ENCODE data around the gene S100A7A. TPM values are rescaled to one million over a fixed set of nuclear protein-coding genes. Genes with fewer than 3 reads are reported as not detected.

The S100A7A gene
- total RNA-seq (2014; rRNA removed; shearing (Covaris generic)) = not detected in 2 replicates

DNA sequence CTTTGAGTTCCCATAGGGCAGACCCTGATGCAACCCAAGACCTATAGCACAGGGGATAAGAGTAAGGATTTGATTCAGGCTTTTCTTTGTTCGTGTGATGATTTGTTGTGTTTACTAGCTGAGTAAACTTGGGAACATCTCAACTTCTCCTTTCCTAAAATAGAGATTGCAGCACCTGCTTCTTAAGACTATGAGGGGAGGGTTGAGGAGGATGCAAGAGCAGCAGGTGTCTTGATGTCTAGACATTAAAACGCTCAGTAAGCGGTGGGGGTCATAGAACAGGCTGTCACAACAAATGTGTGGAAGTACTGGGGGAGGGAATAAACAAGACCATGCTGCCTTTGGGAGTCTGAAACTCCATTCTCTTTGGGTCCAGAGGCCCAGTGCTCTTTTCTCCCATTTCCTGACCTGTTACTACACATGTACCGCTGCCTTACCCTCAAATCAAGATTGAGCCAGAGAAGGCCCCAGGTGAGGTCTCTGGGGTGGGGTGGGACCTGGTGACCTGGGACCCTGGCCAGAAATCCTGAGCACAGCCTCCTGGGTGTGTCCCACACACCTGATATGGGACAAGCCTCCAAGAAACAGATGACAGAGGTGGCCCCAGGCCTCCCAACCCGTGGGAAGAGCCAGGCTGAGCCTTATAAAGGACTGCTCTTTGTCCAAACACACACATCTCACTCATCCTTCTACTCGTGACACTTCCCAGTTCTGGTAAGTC is at the start of gene S100A7A:
S100A7A (plus strand) TSS at position 671 of the 721 bp plus-strand sequence. CDS start 1,563 bp downstream, outside the sequence.
- H3K4me3 ChIP-seq = no peak within 1 kb of the TSS
- DNase-seq (ENCODE audit: low read depth in 1 of 2, low spot score in 2 of 2) = peak in 1 of 2 experiments; percentile 20
- no peaks in the 10 kb centered on the region for H3K4me1 ChIP-seq (replicated peaks)
- H3K9me3 ChIP-seq (replicated peaks) = no peaks in the 10 kb centered on the region
- H3K36me3 ChIP-seq = no peaks in the 10 kb centered on the region
- H3K27me3 ChIP-seq (replicated peaks) = no peaks in the 10 kb centered on the region
- H3K27ac ChIP-seq = no peak within 1 kb of the TSS

DNA sequence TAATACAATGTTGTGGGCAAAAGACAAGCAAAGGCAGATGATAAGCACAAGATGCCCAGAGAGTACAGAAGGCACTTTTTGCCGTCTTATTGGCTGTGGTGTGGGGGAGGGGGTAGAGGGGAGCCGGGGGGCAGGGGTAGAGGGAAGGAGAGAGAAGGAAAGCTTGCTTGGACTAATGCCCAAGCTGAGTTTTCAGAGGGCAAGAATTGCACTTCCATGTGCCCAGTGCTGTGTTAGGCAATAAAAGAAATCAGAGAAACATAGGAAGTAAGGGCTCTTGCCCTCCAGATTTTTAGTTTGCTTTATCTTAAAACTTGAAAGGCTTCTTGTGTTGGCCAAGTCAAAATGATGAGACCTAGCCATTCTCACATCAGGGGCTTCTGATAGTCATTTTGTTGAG is 49.2 kb upstream of the S100A7A start:
- Histone ChIP-seq H3K36me3 (no peaks in the 10 kb centered on the region), H3K9me3 (replicated peaks) (no peaks in the 10 kb centered on the region; the same call in 1 of the 2 replicates), H3K27me3 (replicated peaks) (peaks cover 15% of the 10 kb centered on the region), H3K4me3 (no peak overlapping the region), H3K4me1 (replicated peaks) (no peaks in the 10 kb centered on the region), H3K27ac (no peak overlapping the region)
- no peak for DNase-seq (ENCODE audit: low read depth in 1 of 2, low spot score in 2 of 2)

DNA sequence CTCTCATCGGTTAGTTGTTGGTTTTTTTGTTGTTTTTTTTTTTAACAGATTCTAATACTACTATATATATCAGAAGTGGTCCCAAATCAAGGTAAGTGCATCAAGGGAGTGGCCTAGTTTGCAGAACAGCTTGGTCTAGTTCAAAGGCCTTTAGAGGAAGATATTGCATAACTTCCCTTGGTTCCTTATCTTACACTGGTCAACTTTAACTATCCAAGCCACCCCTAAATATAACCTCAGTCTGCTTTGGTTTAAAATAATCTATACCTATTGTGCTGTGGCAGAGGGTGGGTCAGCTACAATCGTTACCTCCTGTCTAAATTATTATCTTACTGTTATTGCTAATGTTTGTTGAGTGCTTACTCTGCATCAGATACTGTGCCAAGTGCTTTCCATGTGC is 47.8 kb upstream of the S100A7A start:
- Histone ChIP-seq H3K9me3 (replicated peaks) (no peaks in the 10 kb centered on the region; the same call in 1 of the 2 replicates), H3K27me3 (replicated peaks) (peaks cover 12% of the 10 kb centered on the region), H3K27ac (no peak overlapping the region), H3K36me3 (no peaks in the 10 kb centered on the region), H3K4me1 (replicated peaks) (no peaks in the 10 kb centered on the region), H3K4me3 (no peak overlapping the region)
- DNase-seq (ENCODE audit: low read depth in 1 of 2, low spot score in 2 of 2) = no peak

DNA sequence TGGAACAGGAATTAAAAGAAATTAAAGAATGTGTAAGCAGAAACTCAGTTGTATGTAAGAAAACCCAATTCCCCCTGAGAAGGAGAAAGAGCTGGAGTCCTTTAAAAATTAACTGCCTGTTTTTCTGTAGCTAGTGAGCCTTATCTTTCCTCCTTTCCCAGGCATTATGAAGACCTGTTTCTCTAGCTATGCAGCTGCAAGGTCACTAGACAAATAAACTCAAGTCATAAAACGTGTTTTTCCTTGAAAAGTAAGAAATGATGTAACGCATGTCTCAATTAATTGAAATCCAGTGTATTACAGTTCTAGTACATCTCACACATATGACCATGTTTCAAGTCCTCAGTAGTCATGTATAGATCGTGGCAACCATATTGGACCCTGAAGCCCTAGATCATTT is 46.2 kb upstream of the S100A7A start:
- H3K4me3 ChIP-seq = no peak overlapping the region
- no peaks in the 10 kb centered on the region for H3K4me1 ChIP-seq (replicated peaks)
- peaks cover 5% of the 10 kb centered on the region for H3K27me3 ChIP-seq (replicated peaks)
- H3K27ac ChIP-seq = no peak overlapping the region
- H3K9me3 ChIP-seq (replicated peaks) = no peaks in the 10 kb centered on the region
- no peaks in the 10 kb centered on the region for H3K36me3 ChIP-seq
- no peak for DNase-seq (ENCODE audit: low read depth in 1 of 2, low spot score in 2 of 2)

DNA sequence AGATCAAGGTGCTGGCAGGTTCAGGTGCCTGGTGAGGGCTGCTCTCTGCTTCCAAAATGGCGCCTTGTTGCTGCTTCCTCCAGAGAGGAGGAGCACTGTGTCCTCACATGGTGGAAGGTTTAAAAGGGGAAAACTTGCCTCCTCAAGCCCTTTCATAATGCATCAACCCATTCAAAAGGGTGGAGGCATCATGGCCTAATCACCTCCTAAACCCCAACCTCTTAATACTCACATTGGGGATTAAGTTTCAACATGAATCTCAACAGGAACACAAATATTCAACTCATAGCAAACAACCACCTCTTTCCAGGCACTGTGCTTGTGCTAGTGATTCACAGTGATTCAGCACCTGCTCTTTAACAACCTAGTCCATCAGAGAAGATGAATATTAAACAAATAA is 45.1 kb upstream of the S100A7A start:
- Histone ChIP-seq H3K36me3 (no peaks in the 10 kb centered on the region), H3K27ac (no peak overlapping the region), H3K9me3 (replicated peaks) (no peaks in the 10 kb centered on the region), H3K4me1 (replicated peaks) (no peaks in the 10 kb centered on the region), H3K27me3 (replicated peaks) (peaks cover 1% of the 10 kb centered on the region), H3K4me3 (no peak overlapping the region)
- DNase-seq (ENCODE audit: low read depth in 1 of 2, low spot score in 2 of 2) = no peak

- H3K9me3 ChIP-seq (replicated peaks) = no peaks in the 10 kb centered on the region
- H3K4me3 ChIP-seq = no peak overlapping the region
- no peak overlapping the region for H3K27ac ChIP-seq
- H3K27me3 ChIP-seq (replicated peaks) = no peaks in the 10 kb centered on the region; the same call in 1 of the 2 replicates
- no peak for DNase-seq (ENCODE audit: low read depth in 1 of 2, low spot score in 2 of 2)
- H3K4me1 ChIP-seq (replicated peaks) = no peaks in the 10 kb centered on the region
- H3K36me3 ChIP-seq = no peaks in the 10 kb centered on the region
Measured at GRCh38 chr1:153372571-153372970, 43.7 kb upstream of the S100A7A start.

DNA sequence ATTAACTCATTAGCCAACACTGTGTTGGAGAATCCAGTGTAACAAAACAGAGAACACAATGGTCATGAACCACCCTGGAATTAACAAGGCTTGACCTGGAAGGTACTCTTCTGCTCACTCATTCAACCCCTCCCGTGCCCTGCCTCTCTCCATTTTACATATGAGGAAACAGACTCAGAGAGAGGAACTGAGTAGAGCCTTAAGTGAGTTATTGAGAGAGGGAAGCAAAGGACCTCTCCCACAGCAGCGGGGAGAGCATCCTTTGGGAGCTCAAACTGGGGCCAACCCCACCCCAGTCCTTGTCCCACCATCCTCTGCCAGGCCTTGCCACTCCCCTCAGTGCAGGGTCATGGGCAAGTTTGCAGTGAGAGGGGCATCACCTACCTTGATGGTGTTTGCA is 42.2 kb upstream of the S100A7A start:
- no peak for DNase-seq (ENCODE audit: low read depth in 1 of 2, low spot score in 2 of 2)
- Histone ChIP-seq H3K9me3 (replicated peaks) (no peaks in the 10 kb centered on the region), H3K27me3 (replicated peaks) (no peaks in the 10 kb centered on the region; the same call in 1 of the 2 replicates), H3K27ac (no peak overlapping the region), H3K36me3 (no peaks in the 10 kb centered on the region), H3K4me3 (no peak overlapping the region), H3K4me1 (replicated peaks) (no peaks in the 10 kb centered on the region)

- DNase-seq (ENCODE audit: low read depth in 1 of 2, low spot score in 2 of 2) = no peak
- H3K4me1 ChIP-seq (replicated peaks) = no peaks in the 10 kb centered on the region
- no peak within 1 kb of the TSS for H3K4me3 ChIP-seq
- no peak within 1 kb of the TSS for H3K27ac ChIP-seq
- H3K36me3 ChIP-seq = no peaks in the 10 kb centered on the region
- H3K9me3 ChIP-seq (replicated peaks) = no peaks in the 10 kb centered on the region
- H3K27me3 ChIP-seq (replicated peaks) = no peaks in the 10 kb centered on the region
Measured at GRCh38 chr1:153375511-153375910, 40.8 kb upstream of the S100A7A start, which contains the start of gene S100A12. Gene S100A12, minus strand, starts transcription at chr1:153375621. Its CDS starts 1,029 bp downstream, at chr1:153374592.

DNA sequence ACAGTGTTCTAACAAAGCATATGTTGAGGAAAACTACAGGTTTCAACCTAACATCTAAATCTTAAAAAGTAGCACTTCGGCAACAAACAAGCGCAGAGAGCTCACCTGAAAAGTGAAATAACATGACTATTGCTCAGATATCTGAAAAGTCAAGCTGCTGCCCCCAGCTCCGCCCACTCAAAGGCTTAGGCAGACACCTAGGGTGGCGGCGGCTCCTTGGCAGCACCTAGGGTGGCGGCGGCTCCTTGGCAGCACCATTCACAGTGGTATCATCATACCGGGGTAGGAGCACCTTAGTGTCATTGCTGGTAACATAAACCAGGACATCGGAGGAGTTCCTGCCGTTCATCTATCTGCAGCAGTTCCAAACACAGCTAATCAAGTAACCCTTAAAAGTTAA is 36.7 kb upstream of the S100A7A start:
- no peak overlapping the region for H3K4me3 ChIP-seq
- DNase-seq (ENCODE audit: low read depth in 1 of 2, low spot score in 2 of 2) = no peak
- no peaks in the 10 kb centered on the region for H3K9me3 ChIP-seq (replicated peaks)
- no peak overlapping the region for H3K27ac ChIP-seq
- no peaks in the 10 kb centered on the region for H3K27me3 ChIP-seq (replicated peaks)
- H3K4me1 ChIP-seq (replicated peaks) = no peaks in the 10 kb centered on the region
- no peaks in the 10 kb centered on the region for H3K36me3 ChIP-seq

GRCh38 chr1:153380711-153381110 is 35.6 kb upstream of the S100A7A start:
- Histone ChIP-seq H3K27ac (no peak overlapping the region), H3K4me3 (no peak overlapping the region), H3K4me1 (replicated peaks) (no peaks in the 10 kb centered on the region), H3K9me3 (replicated peaks) (no peaks in the 10 kb centered on the region), H3K36me3 (no peaks in the 10 kb centered on the region), H3K27me3 (replicated peaks) (no peaks in the 10 kb centered on the region)
- DNase-seq (ENCODE audit: low read depth in 1 of 2, low spot score in 2 of 2) = no peak

GRCh38 chr1:153384958-153385580 is 31.3 kb upstream of the S100A7A start:
- Histone ChIP-seq H3K4me3 (no peak overlapping the region), H3K27me3 (replicated peaks) (peaks cover 7% of the 10 kb centered on the region; the same call in 1 of the 2 replicates), H3K27ac (no peak overlapping the region), H3K9me3 (replicated peaks) (no peaks in the 10 kb centered on the region), H3K36me3 (no peaks in the 10 kb centered on the region), H3K4me1 (replicated peaks) (no peaks in the 10 kb centered on the region)
- no peak for DNase-seq (ENCODE audit: low read depth in 1 of 2, low spot score in 2 of 2)

- no peak overlapping the region for H3K27ac ChIP-seq
- DNase-seq (ENCODE audit: low read depth in 1 of 2, low spot score in 2 of 2) = no peak
- no peaks in the 10 kb centered on the region for H3K4me1 ChIP-seq (replicated peaks)
- no peaks in the 10 kb centered on the region for H3K9me3 ChIP-seq (replicated peaks)
- H3K4me3 ChIP-seq = no peak overlapping the region
- no peaks in the 10 kb centered on the region for H3K36me3 ChIP-seq
- peaks cover 7% of the 10 kb centered on the region; the same call in 1 of the 2 replicates for H3K27me3 ChIP-seq (replicated peaks)
Measured at GRCh38 chr1:153386500-153386901, 29.8 kb upstream of the S100A7A start.

DNA sequence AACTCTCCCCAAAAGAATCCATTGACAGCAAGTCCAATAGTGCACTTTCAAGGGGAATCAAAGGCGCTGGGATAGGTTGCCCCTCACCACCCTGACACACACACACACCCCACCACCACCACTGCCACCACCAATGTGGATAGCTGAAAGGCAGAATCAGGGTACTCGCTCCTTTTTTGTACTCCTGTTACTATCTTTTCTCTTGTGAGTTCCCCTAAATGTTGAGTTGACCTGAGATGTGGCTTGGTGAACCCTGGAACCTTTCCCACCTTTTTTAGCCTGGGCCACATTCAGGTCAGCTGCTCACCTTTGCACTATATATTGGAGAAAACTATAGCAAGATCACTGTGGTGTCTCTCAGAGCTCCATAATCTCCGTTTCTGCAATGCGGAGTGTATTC is 29.3 kb upstream of the S100A7A start:
- no peak for DNase-seq (ENCODE audit: low read depth in 1 of 2, low spot score in 2 of 2)

DNA sequence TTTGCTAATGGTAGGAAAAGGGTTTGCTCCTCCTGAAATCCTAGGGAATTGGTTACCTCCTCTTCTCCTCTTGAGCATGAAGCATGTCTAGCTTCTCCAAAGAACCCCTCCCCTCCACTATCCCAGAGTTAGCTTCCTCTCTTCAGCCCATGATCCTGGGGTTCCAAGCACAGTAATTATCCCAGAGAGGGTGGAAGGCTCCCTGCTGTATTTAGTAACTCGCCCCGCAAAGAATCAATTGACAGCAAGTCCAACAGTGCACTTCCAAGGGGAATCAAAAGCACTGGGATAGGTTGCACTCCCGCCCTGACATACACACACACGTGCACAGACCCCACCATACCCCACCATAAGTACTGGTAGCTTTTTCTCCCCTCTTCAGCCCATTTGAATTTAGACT is 28.5 kb upstream of the S100A7A start:
- DNase-seq (ENCODE audit: low read depth in 1 of 2, low spot score in 2 of 2) = no peak
- Histone ChIP-seq H3K27ac (no peak overlapping the region), H3K4me3 (no peak overlapping the region), H3K27me3 (replicated peaks) (peaks cover 7% of the 10 kb centered on the region; the same call in 1 of the 2 replicates), H3K36me3 (no peaks in the 10 kb centered on the region), H3K4me1 (replicated peaks) (no peaks in the 10 kb centered on the region), H3K9me3 (replicated peaks) (no peaks in the 10 kb centered on the region)

More for the DNA sequence above, 29.3 kb upstream of the S100A7A start:
- Histone ChIP-seq H3K36me3 (no peaks in the 10 kb centered on the region), H3K4me3 (no peak overlapping the region), H3K27me3 (replicated peaks) (peaks cover 7% of the 10 kb centered on the region; the same call in 1 of the 2 replicates), H3K9me3 (replicated peaks) (no peaks in the 10 kb centered on the region), H3K4me1 (replicated peaks) (no peaks in the 10 kb centered on the region), H3K27ac (no peak overlapping the region)

All from SJSA1 (cell line).